Left ventricle myocardium superior (tissue), 1 donor: ENCODE results near the gene EPB41L3. TPM values are rescaled to one million over a fixed set of nuclear protein-coding genes. Genes with fewer than 3 reads are reported as not detected.
"Not testable (repeated sequence)": the region's sequence is repeated elsewhere in the genome, so short reads cannot be mapped to it uniquely, and the experiment has no call there.

ENCODE experiments used
- ATAC-seq: fragments of 200-7000 bp; cut with Tn5 transposase; one replicate; pipeline ENCODE4 v1.9.1; 2020; ENCODE audit warnings: mild to moderate bottlenecking, moderate library complexity
- DNase-seq: peaks from one replicate; pipeline ENCODE4 v3.0.0-alpha.2; 2020
- intact Hi-C: fragments of 100-400 bp; cut with micrococcal nuclease; formaldehyde crosslinking; loops from one replicate; pipeline ENCODE4 v1.11.0; 2022
- total RNA-seq: library from RNA; stranded (reverse); fragmentation: NEBNext Ultra II Directional; extraction: Animal tissue kit (Norgen Biotek cat#: 25700); gene quantifications from one replicate; pipeline ENCODE4 v1.2.1, GENCODE V29; 2021
- donor health status: DM: no; HTN: yes; CAD: no; lungs with severe emphysema.

EPB41L3 gene
- total RNA-seq, 1 donor from 2014 or later, result 6.8 TPM

- DNase-seq (no peak), ATAC-seq (no peak)
- intact Hi-C loops, result no loop called here
Measured at GRCh38 chr18:5507756-5508155, 36.0 kb downstream of the EPB41L3 start.

GRCh38 chr18:5506174-5506573, 37.6 kb downstream of the EPB41L3 start:
- DNase-seq, result no peak
- ATAC-seq, result no peak
- intact Hi-C loops, result no loop called here

DNA sequence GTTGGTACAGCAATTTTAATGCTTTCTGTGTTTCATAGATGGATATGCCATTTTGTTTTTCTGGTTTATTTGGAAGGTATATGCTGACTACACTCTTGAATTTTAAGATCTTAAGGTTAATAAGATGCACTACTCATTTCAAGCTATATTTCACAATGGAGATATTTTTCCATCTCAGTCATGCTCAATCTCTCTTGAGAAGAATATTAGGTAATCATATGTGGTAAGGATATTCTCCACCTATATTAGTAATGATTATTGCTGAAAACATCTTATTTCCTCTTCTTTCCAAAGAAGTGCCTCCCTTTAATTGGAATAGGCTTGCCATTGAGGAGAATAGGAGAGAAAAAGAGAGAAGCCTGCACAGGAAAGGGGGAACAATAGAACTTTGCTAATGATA, 40.1 kb downstream of the EPB41L3 start:
- DNase-seq (no peak), ATAC-seq (no peak)
- intact Hi-C loops, result no loop called here

DNA sequence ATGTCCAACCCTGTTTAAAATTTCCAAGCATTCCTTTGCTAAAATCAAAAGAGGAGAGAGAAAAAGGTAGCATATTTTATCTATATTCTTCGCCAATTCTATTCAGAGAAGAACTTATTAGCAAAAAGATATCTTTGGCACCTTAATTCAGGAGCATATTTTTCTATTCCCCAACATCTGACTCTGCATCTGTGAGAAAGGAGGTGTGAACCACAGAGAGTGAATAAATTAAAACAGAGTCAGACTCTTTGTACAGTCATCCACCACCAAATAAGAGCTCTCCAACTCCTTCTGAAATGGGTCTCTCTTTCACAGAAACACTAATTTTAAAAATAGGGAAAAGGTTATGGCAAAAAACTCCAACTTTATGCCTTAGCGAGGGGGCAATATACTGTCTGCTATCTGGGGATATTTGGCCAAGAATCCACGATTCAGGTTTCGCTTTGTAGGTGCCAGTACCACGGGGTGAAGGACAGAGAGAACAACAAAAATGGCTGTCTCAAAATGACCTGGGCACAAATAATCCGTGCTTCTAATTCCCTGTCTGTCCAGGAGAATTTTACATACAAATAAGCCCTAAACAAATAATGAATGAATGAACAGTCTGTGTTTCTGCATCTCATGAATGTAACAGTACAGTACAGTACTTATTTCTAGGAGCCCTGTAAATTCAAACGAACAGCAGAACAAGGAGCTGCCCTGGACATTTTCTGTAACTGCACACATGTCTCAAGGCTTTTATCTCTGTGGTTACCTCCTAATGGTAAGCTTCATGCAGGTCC, 43.4 kb downstream of the EPB41L3 start:
- intact Hi-C loops, result no loop called here
- ATAC-seq, result no peak

DNA sequence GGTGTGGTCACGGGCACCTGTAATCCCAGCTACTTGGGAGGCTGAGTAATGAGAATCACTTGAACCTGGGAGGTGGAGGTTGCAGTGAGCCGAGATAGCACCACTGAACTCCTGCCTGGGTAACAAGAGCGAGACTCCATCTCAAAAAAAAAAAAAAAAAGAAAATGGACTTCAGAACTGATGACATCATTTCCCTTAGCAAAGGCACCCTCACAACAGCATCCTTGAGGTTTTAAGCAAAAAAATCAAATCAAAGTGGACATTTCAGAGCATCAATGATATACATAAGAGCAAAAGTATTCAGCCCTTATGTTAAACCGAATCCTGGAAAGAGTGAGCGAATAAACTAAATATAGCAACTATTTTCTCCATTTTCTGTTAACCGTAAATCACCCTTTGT, 45.3 kb downstream of the EPB41L3 start:
- no peak for ATAC-seq
- intact Hi-C loops, result no loop called here
- no peak for DNase-seq

More for the DNA sequence above, 43.4 kb downstream of the EPB41L3 start:
- DNase-seq, result no peak

DNA sequence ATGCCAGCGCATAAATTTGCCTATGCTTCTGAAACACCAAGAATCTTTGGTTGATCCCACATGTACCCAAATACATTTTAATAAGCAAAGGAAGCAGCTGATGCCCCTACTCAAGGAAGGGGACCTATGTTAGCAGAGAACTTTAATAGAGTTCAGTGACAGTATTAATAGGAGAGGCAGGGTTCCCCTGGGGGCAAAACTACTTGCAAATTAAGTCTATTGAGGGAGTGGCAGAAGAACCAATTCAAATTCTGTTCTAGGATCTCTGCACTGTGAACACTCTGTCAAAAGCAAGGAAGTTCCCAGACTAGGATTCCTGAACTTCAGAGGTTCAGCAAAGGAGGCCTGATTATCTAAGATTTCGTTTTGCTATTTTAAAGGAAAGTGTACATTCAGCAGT, 47.5 kb downstream of the EPB41L3 start:
- no peak for DNase-seq
- no peak for ATAC-seq
- intact Hi-C loops, result no loop called here

- intact Hi-C loops, result no loop called here
- DNase-seq, result no peak
- no peak for ATAC-seq
Measured at GRCh38 chr18:5490753-5491480, 52.9 kb downstream of the EPB41L3 start.

DNA sequence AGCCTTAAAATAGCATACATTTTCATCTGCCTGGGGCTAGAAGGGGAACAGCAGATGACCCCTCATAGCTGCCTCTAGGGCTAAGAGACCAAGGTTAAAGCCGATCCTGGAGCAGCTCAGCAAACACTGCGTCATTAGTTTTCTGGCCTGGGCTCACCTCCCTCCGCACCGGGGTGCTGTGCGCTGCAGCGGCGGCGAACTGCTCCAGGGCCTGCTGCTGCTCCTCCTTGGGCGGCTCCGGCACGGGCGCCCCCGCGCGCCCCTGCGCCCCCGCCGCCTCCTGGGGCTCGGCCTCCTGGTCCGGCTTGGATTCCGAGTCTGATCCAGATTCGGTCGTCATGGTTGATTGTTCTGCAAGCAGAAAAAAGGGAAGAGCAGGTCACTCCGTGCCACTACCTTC, 55.0 kb downstream of the EPB41L3 start:
- ATAC-seq, result peak; percentile 74

GRCh38 chr18:5488044-5488443, 55.8 kb downstream of the EPB41L3 start:
- intact Hi-C loops, result not testable (repeated sequence)

More for the DNA sequence above, 55.0 kb downstream of the EPB41L3 start:
- intact Hi-C loops, result no loop called here
- peak; percentile 40 for DNase-seq

GRCh38 chr18:5484526-5484925, 59.3 kb downstream of the EPB41L3 start:
- ATAC-seq (no peak), DNase-seq (no peak)
- intact Hi-C loops, result no loop called here

More at GRCh38 chr18:5488044-5488443, 55.8 kb downstream of the EPB41L3 start:
- not testable (repeated sequence) for ATAC-seq, DNase-seq

- intact Hi-C loops, result no loop called here
- no peak for DNase-seq
- ATAC-seq, result no peak
Measured at GRCh38 chr18:5481621-5482020, 62.2 kb downstream of the EPB41L3 start.

GRCh38 chr18:5478261-5478660, 65.5 kb downstream of the EPB41L3 start:
- DNase-seq (no peak), ATAC-seq (no peak)
- intact Hi-C loops, result no loop called here

GRCh38 chr18:5476961-5477800, 66.6 kb downstream of the EPB41L3 start:
- no peak for ATAC-seq
- intact Hi-C loops, result no loop called here

DNA sequence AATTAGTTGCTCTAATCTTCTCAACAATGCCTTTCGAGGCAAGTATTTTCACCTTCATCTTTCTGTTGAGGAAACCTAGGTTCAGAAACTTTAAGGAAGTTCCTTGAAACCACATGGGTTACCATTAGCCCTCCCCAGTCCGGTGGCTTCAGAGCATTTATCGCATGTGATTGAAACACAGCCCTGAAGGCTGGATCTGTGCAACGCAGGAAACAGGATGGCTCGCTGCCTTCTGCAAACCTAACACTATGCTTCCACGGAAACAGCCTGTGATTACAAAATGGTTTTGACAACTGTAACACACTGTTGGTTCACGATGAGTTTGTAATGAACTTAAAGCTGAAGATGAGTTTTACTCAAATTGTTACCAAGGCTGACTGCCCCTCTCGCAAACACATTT, 68.5 kb downstream of the EPB41L3 start:
- intact Hi-C loops, result no loop called here

More at GRCh38 chr18:5476961-5477800, 66.6 kb downstream of the EPB41L3 start:
- DNase-seq, result no peak

GRCh38 chr18:5469340-5469739, 74.5 kb downstream of the EPB41L3 start:
- ATAC-seq (no peak), DNase-seq (no peak)
- intact Hi-C loops, result no loop called here

More for the DNA sequence above, 68.5 kb downstream of the EPB41L3 start:
- peak; percentile 50 for ATAC-seq
- no peak for DNase-seq

DNA sequence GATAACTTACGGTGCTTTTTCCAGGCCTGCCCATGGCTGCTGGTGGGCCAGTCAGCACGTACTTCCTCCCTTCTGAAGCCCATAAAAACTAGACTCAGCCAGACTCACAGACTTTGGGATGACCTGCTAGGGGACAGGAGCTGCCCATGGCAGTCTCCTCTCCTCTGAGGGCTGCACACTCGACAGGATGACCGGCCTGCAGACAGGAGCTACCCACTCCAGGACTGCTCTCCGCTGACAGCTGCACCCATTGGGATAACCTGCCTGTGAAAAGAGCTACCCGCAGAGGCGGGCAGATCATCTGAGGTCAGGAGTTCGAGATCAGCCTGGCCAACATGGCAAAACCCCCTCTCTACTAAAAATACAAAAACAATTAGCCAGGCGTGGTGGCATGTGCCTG, 75.4 kb downstream of the EPB41L3 start:
- no peak for ATAC-seq
- no peak for DNase-seq
- intact Hi-C loops, result no loop called here

DNA sequence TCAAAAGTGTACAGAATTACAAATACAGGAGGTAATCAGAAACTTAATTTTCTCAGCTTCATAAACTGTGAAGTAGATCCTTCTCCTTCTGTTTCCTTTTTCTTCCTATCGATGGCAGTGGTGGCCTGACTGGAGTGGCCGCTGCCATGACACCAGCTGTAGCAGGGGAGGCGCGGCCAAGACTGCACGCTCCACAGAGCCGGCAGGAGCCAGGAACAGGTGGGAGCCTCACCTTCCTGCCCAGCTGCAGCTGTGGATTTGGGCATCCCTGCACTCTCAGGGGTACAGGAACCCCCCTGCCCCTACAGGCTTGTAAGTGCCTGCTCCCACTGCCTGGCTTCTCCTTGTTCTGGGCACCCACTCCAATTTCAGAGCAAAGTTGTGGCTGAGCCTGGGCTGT, 76.1 kb downstream of the EPB41L3 start:
- DNase-seq, result no peak
- intact Hi-C loops, result no loop called here
- no peak for ATAC-seq

DNA sequence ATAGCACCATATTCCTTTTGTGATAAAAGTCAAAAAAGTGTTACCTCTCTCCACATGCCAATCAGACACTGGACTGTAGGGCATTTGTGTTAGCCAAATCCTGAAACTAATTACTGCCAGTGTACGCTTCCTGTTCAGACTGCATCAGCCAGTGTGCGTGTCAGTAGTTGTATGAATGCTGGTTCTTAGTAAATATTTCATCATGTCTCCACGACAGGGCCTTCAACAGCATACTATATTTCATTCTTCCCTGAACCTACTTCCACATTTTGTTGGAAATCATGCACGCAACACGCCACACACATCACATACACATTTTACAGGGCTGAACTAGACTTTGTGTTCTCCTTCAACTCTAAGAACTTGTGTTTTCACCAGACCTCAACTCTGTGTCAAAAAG, 77.5 kb downstream of the EPB41L3 start:
- intact Hi-C loops, result no loop called here
- ATAC-seq (peak; percentile 29), DNase-seq (no peak)

DNA sequence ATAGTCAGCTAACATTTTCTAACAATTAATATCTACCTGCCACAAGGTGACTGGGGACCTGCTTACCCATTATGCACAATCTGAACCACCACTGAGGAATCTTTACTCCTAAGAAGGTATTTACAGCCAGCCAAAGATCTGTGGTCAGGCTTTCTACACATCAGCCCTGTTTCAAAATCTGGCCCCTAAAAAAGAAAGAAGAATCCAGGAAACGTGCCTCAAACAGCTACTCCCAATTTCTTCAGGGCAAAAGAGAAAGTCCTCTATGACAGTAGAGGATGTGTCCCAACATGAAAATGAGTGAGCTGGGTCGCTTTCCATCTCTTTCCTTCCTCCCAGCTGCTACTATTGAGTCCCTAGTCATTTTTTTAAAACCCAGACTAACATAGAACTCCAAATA, 79.5 kb downstream of the EPB41L3 start:
- intact Hi-C loops, result no loop called here
- no peak for DNase-seq
- no peak for ATAC-seq

DNA sequence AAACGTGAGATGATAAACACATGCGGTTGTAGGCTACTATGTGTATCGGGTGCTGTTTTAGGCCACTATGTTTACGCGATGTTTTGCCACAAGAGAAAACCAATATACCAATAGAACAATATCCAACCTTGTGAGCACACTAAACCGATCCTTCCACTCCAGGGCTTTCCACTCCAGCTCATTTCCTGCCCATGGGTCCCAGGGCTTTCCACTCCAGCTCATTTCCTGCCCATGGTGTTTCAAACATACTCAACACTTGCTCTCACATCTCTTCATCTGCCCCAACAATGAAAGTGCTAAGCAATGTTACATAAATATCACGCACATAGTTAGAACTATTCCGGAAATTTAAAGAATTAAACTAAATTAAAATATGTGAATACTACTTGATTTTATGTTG, 80.0 kb downstream of the EPB41L3 start:
- ATAC-seq (no peak), DNase-seq (no peak)
- intact Hi-C loops, result no loop called here
